ENCODE data around the gene MLH3. TPM values are rescaled to one million over a fixed set of nuclear protein-coding genes. Genes with fewer than 3 reads are reported as not detected.

MLH3 gene
- total and polyA plus RNA-seq, 2 experiments from 2014 or later, result 10.7 to 14.7 TPM

- H3K27ac Mint-ChIP-seq, result no peak overlapping the region
- Histone ChIP-seq H3K4me3 (no peak overlapping the region), H3K27me3 (ENCODE audit: insufficient read depth) (no peaks in the 10 kb centered on the region), H2AFZ (no peak overlapping the region), H3F3A (replicated peaks; ENCODE audit: low read depth) (no peaks in the 10 kb centered on the region), H3K4me1 (ENCODE audit: insufficient read depth) (peaks cover 9% of the 10 kb centered on the region; the same call in 1 of the 2 replicates), H3K36me3 (ENCODE audit: insufficient read depth) (peaks cover 8% of the 10 kb centered on the region; the same call in 1 of the 2 replicates), H4K20me1 (replicated peaks; ENCODE audit: insufficient read depth) (no peaks in the 10 kb centered on the region; the same call in 1 of the 2 replicates), H3K4me2 (no peak overlapping the region), H3K9me2 (ENCODE audit: insufficient read depth) (no peaks in the 10 kb centered on the region), H3K79me2 (replicated peaks; ENCODE audit: insufficient read depth) (peaks cover 31% of the 10 kb centered on the region), H3K27ac (ENCODE audit: low read depth) (no peak overlapping the region)
- no peak for ATAC-seq
- TF ChIP-seq ZNF462 (CRISPR knock-in tag; IDR thresholded peaks at IDR 0.05), result no peak
- no peak for TF ChIP-seq EZH2phosphoT487 (IDR thresholded peaks at IDR 0.05; ENCODE audit: unreplicated experiment)
- no peak for TF ChIP-seq POLR2AphosphoS5 (IDR thresholded peaks at IDR 0.05; ENCODE audit: low read depth)
- TF ChIP-seq EZH2 (IDR thresholded peaks at IDR 0.05; ENCODE audit: low read depth, unreplicated experiment), result no peak
- no peak for TF ChIP-seq ZNF114 (CRISPR knock-in tag; IDR thresholded peaks at IDR 0.05)
- TF ChIP-seq CREB1 (CRISPR knock-in tag; IDR thresholded peaks at IDR 0.05; ENCODE audit: low read depth), result no peak
- no peak for TF ChIP-seq CTCF (conservative IDR thresholded peaks at IDR 0.05; ENCODE audit: low read depth in 2 of 2)
- TF ChIP-seq JUNB (IDR thresholded peaks at IDR 0.05; ENCODE audit: unreplicated experiment), result no peak
- no peak for TF ChIP-seq STAT1 (IDR thresholded peaks at IDR 0.05; ENCODE audit: unreplicated experiment)
- TF ChIP-seq ETS1 (IDR thresholded peaks at IDR 0.05), result no peak
- no peak for TF ChIP-seq NANOG (IDR thresholded peaks at IDR 0.05; ENCODE audit: borderline replicate concordance)
- peaks cover 4% of the 10 kb centered on the region; the same call in 2 of the 3 replicates for H3K4me1 Mint-ChIP-seq
- peaks cover 4% of the 10 kb centered on the region for H3K27me3 Mint-ChIP-seq (ENCODE audit: insufficient read depth, low read depth, poor library complexity)
- peaks cover 30% of the 10 kb centered on the region for H3K36me3 Mint-ChIP-seq (ENCODE audit: low read depth)
- no peak for DNase-seq (ENCODE audit: low spot score)
- H3K4me3 Mint-ChIP-seq, result no peak overlapping the region
- peaks cover 8% of the 10 kb centered on the region; the same call in 2 of the 3 replicates for H3K9me3 Mint-ChIP-seq
Observed at GRCh38 chr14:75060420-75060819, 9.2 kb upstream of the MLH3 start.
